ENCODE measurements around the gene FNDC5.

The FNDC5 gene

GRCh38 chr1:32816676-32817158, 54.0 kb downstream of the FNDC5 start:
- DNase-seq (ENCODE audit: low read depth in 2 of 2): no peak

- DNase-seq (ENCODE audit: low read depth in 2 of 2): no peak
Observed at GRCh38 chr1:32813941-32814739, 56.6 kb downstream of the FNDC5 start.

Measured in fibroblast of skin of left biceps (primary cell).